GM18519 (cell line): Measurements from ENCODE around the gene CT45A2.
"Not testable (repeated sequence)": the region's sequence is repeated elsewhere in the genome, so short reads cannot be mapped to it uniquely, and the experiment has no call there.

Source experiments
- ATAC-seq: cut with Tn5 transposase; IDR thresholded peaks from one replicate; pipeline ENCODE4 v1.9.1; 2021; ENCODE audit warnings: mild to moderate bottlenecking, moderate library complexity; ENCODE audit not compliant: unreplicated experiment, low FRiP score

CT45A2 gene

GRCh38 chrX:135819912-135820311 is at the start of gene CT45A2:
CT45A2 (minus strand) TSS chrX:135820012; CDS start chrX:135816265, 3,747 bp downstream.
- not testable (repeated sequence) for ATAC-seq

GRCh38 chrX:135854438-135854837 is 34.6 kb upstream of the CT45A2 start, which contains the start of gene CT45A8:
CT45A8 (minus strand) TSS chrX:135854538; CDS start chrX:135850783, 3,755 bp downstream.
- ATAC-seq: not testable (repeated sequence)

- ATAC-seq: not testable (repeated sequence)
Measured at GRCh38 chrX:135837180-135837579, 17.4 kb upstream of the CT45A2 start, which contains the start of gene CT45A7. CT45A7 (minus strand) TSS chrX:135837280; CDS start chrX:135833533, 3,747 bp downstream.

- not testable (repeated sequence) for ATAC-seq
Measured at GRCh38 chrX:135802687-135803086, 17.1 kb downstream of the CT45A2 start, which contains the start of gene CT45A6. CT45A6 (minus strand) TSS chrX:135802787; CDS start chrX:135798993, 3,794 bp downstream.

- not testable (repeated sequence) for ATAC-seq
Measured at GRCh38 chrX:135785403-135785802, 34.4 kb downstream of the CT45A2 start, which contains the start of gene CT45A5. CT45A5 (minus strand) TSS chrX:135785503; CDS start chrX:135781729, 3,774 bp downstream.

GRCh38 chrX:135768091-135768490 is 51.7 kb downstream of the CT45A2 start, which contains the start of gene CT45A3:
CT45A3 (minus strand) TSS chrX:135768191; CDS start chrX:135764444, 3,747 bp downstream.
- ATAC-seq: not testable (repeated sequence)
